K562 treated with DMSO at 1 percent for 4 hours (cell line): ENCODE measurements around the gene GCSAM. TPM values are rescaled to one million over a fixed set of nuclear protein-coding genes. Genes with fewer than 3 reads are reported as not detected.

Experiments used
- total RNA-seq: library from RNA; unstranded; fragments of 300-600 nt; gene quantifications from 2 replicates; pipeline ENCODE4 v1.2.3, GENCODE V29; 2022; ENCODE audit not compliant: insufficient read depth

GCSAM gene, protein sequence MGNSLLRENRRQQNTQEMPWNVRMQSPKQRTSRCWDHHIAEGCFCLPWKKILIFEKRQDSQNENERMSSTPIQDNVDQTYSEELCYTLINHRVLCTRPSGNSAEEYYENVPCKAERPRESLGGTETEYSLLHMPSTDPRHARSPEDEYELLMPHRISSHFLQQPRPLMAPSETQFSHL
- 0.40 TPM in 1 of 2 replicates, not detected in the other for total RNA-seq

DNA sequence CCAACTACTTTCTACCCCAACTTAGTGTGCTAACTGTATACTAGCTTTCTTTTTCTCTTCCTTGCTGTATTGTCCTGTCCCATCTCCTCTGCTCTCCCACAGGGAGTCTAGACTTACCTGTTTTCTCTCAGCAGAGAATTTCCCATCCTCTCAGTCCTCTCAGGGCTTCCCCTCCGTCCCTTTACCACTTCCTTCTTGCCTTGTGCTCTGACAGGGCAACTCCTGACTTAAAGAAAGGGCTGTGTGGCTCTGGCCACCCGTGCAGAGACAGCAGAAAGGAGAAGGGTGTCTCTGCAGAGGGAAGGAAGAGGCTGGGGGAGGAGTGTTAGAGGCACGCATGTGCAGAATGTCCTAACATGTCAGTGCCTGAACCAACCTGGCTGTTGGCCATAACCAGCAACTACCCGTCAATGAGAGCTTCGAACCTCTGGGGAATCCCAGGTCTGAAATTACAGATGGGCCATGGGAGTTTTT is at the start of gene GCSAM:
GCSAM (minus strand) TSS at position 274 of the 474 bp plus-strand sequence; CDS start at position 146, 128 bp downstream.

DNA sequence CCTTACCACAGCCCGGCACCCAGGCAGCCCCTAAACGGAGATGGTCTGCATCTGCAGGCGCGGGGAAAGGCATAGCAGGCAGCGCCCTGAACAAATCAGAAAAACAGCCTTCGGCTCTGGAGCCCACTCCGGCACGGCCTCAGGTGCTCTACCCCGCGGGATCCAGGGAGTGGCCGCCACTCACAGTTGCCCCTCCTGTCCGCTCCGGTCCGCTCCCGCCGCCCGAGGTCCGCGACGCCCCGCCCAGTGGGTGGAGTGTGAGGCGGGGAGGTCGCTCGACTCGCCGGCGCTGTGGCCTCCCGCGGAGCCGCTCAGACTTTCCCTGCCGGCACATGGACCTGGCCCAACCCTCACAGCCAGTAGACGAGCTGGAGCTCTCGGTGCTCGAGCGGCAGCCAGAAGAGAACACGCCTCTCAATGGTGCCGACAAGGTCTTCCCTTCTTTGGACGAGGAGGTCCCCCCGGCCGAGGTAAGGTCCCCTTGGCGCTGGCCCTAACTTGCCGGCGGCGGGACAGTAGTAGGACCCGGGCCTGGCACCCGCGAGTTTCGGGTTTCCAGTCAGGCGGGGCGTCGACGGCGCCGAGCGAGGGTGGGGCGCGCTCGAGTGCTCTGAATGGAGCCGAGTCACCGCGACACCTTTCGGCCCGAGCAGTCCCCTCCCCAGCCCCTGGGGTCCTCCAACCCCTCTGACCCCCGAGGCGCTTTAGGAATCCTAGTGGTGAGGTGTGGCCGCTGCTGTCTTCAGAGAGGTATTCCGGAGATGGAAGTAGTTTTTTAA is 46.8 kb downstream of the GCSAM start, which contains the start of gene C3orf52:
C3orf52 (plus strand) TSS at position 314 of the 779 bp plus-strand sequence; CDS start at position 333, 19 bp downstream.

Other genes with a start within 250 kb of the GCSAM start
- 10.2 and 15.1 TPM in 2 replicates for gene ABHD10, start 154.2 kb downstream of the GCSAM start, total RNA-seq
- gene TAGLN3, start 134.3 kb downstream of the GCSAM start, total RNA-seq = not detected in 2 replicates
- not detected in 2 replicates for gene TMPRSS7, start 98.5 kb downstream of the GCSAM start, total RNA-seq
- gene C3orf52, start 46.9 kb downstream of the GCSAM start, total RNA-seq = 0.75 and 1.2 TPM in 2 replicates
- gene SLC9C1, start 161.0 kb upstream of the GCSAM start, total RNA-seq = not detected in 2 replicates
- not detected in 2 replicates for gene CD200, start 199.9 kb upstream of the GCSAM start, total RNA-seq